Activated T-cell treated with anti-CD3 and anti-CD28 coated beads for 48 hours (primary cell): Measurements from ENCODE around the gene CKAP2L.
"Not testable (repeated sequence)": the region's sequence is repeated elsewhere in the genome, so short reads cannot be mapped to it uniquely, and the experiment has no call there.

Source experiments
- DNase-seq: peaks from one replicate; pipeline ENCODE4 v3.0.0-alpha.2; 2020; ENCODE audit warnings: low read depth

Gene CKAP2L

GRCh38 chr2:112725545-112726457 is 38.6 kb downstream of the CKAP2L start:
- no peak for DNase-seq

- DNase-seq: no peak
Measured at GRCh38 chr2:112724591-112725525, 39.6 kb downstream of the CKAP2L start.

- DNase-seq: no peak
Measured at GRCh38 chr2:112723995-112724394, 40.4 kb downstream of the CKAP2L start.

- DNase-seq: no peak
Measured at GRCh38 chr2:112723547-112723940, 40.9 kb downstream of the CKAP2L start.

- no peak for DNase-seq
Measured at GRCh38 chr2:112722816-112723546, 41.4 kb downstream of the CKAP2L start.

- no peak for DNase-seq
Measured at GRCh38 chr2:112721819-112722522, 42.4 kb downstream of the CKAP2L start.

GRCh38 chr2:112720785-112721184 is 43.6 kb downstream of the CKAP2L start, which contains the start of gene NT5DC4:
NT5DC4 (plus strand) TSS chr2:112721020; CDS start chr2:112721080, 60 bp downstream.
- no peak for DNase-seq

- no peak for DNase-seq
Measured at GRCh38 chr2:112718863-112719370, 45.5 kb downstream of the CKAP2L start.

- not testable (repeated sequence) for DNase-seq
Measured at GRCh38 chr2:112716826-112717352, 47.5 kb downstream of the CKAP2L start.

- DNase-seq: not testable (repeated sequence)
Measured at GRCh38 chr2:112716094-112716493, 48.3 kb downstream of the CKAP2L start.

- no peak for DNase-seq
Measured at GRCh38 chr2:112714836-112715631, 49.4 kb downstream of the CKAP2L start.

GRCh38 chr2:112714331-112714730 is 50.1 kb downstream of the CKAP2L start:
- no peak for DNase-seq

GRCh38 chr2:112713926-112714325 is 50.5 kb downstream of the CKAP2L start:
- DNase-seq: no peak

GRCh38 chr2:112713585-112713925 is 50.9 kb downstream of the CKAP2L start:
- DNase-seq: no peak

- DNase-seq: peak; percentile 64
Measured at GRCh38 chr2:112712903-112713584, 51.4 kb downstream of the CKAP2L start.

GRCh38 chr2:112712465-112712864 is 51.9 kb downstream of the CKAP2L start:
- no peak for DNase-seq

GRCh38 chr2:112710956-112711750 is 53.3 kb downstream of the CKAP2L start:
- DNase-seq: no peak

- DNase-seq: no peak
Measured at GRCh38 chr2:112709703-112710102, 54.7 kb downstream of the CKAP2L start.

GRCh38 chr2:112708968-112709367 is 55.4 kb downstream of the CKAP2L start:
- no peak for DNase-seq
